ENCODE measurements around the gene DTHD1. TPM values are rescaled to one million over a fixed set of nuclear protein-coding genes. Genes with fewer than 3 reads are reported as not detected.

Gene DTHD1
- polyA plus RNA-seq, 1 donor (not counting 4 experiments of a cell fraction or from before 2014, with no cell fraction given) = not detected

DNA sequence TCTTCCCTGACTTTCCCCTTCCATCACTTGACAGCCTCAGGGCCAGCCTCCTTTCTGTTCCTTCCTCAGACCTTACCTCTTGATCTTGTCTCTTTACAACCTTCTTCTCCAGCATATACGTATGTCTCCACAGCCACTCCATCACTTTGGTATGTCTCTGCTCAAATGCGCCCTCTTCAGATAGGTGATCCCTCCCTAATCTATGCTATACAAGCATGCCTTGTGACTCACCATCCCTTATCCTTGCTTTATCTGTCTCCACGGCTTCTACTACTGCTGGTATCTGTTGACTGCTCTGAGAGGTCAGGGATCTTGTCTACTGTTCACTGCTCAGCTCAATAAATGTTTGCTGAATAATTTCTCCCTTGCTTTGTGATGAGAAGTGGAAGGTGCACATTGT, 46.1 kb upstream of the DTHD1 start:
- no peaks in the 10 kb centered on the region for H3K9me3 ChIP-seq (ENCODE audit: control insufficient read depth, low read depth, low read length)
- H3K27me3 ChIP-seq (ENCODE audit: control insufficient read depth, extremely low read depth, insufficient read depth, low read length) = no peaks in the 10 kb centered on the region
- peak; percentile 69 for DNase-seq (ENCODE audit: low read depth, low spot score)
- H2AFZ ChIP-seq (ENCODE audit: control insufficient read depth, low read length) = no peak overlapping the region
- FAIRE-seq = peak; percentile 99
- H3K4me3 ChIP-seq (ENCODE audit: control insufficient read depth in 2 of 3, extremely low read depth in 1 of 3, insufficient read depth in 2 of 3, low read depth in 1 of 3, low read length in 3 of 3) = no peak overlapping the region
- peak overlapping the region; percentile 13 for H3K27ac ChIP-seq (ENCODE audit: control insufficient read depth, insufficient read depth, low read length)
- H3K4me2 ChIP-seq (ENCODE audit: control insufficient read depth, extremely low read depth, insufficient read depth, low read depth, low read length) = peak overlapping the region; percentile 17
- peaks cover 11% of the 10 kb centered on the region for H3K4me1 ChIP-seq (ENCODE audit: control insufficient read depth, extremely low read depth, insufficient read depth, low read length)
- H3K79me2 ChIP-seq (ENCODE audit: control insufficient read depth, insufficient read depth, low read length) = peaks cover 62% of the 10 kb centered on the region
- dilution Hi-C loops (cut with MboI; ENCODE audit: extremely low pct_ligation_motif_present, low sequenced_read_pairs) = no loop called here
- H4K20me1 ChIP-seq (ENCODE audit: control insufficient read depth, extremely low read depth, insufficient read depth, low read length) = no peaks in the 10 kb centered on the region
- no peak for TF ChIP-seq EZH2 (IDR thresholded peaks at IDR 0.05; ENCODE audit: low read length)
- TF ChIP-seq, protein P1, sequence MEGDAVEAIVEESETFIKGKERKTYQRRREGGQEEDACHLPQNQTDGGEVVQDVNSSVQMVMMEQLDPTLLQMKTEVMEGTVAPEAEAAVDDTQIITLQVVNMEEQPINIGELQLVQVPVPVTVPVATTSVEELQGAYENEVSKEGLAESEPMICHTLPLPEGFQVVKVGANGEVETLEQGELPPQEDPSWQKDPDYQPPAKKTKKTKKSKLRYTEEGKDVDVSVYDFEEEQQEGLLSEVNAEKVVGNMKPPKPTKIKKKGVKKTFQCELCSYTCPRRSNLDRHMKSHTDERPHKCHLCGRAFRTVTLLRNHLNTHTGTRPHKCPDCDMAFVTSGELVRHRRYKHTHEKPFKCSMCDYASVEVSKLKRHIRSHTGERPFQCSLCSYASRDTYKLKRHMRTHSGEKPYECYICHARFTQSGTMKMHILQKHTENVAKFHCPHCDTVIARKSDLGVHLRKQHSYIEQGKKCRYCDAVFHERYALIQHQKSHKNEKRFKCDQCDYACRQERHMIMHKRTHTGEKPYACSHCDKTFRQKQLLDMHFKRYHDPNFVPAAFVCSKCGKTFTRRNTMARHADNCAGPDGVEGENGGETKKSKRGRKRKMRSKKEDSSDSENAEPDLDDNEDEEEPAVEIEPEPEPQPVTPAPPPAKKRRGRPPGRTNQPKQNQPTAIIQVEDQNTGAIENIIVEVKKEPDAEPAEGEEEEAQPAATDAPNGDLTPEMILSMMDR (optimal IDR thresholded peaks at IDR 0.05 in 1 of 3, IDR thresholded peaks at IDR 0.05 in 1 of 3, conservative IDR thresholded peaks at IDR 0.05 in 1 of 3; ENCODE audit: extremely low read depth in 1 of 3, insufficient read depth in 2 of 3, low read length in 3 of 3) = peak; percentile 41 to 78 (median 77)
- no peaks in the 10 kb centered on the region for H3K9me1 ChIP-seq (ENCODE audit: control insufficient read depth, extremely low read depth, insufficient read depth, low read length)
- no peak overlapping the region for H3K9ac ChIP-seq (ENCODE audit: control insufficient read depth, extremely low read depth, insufficient read depth, low read length)
- H3K36me3 ChIP-seq (ENCODE audit: control insufficient read depth in 2 of 2, extremely low read depth in 1 of 2, insufficient read depth in 2 of 2, low read length in 2 of 2) = peaks cover 0 to 4% of the 10 kb centered on the region in 2 experiments

DNA sequence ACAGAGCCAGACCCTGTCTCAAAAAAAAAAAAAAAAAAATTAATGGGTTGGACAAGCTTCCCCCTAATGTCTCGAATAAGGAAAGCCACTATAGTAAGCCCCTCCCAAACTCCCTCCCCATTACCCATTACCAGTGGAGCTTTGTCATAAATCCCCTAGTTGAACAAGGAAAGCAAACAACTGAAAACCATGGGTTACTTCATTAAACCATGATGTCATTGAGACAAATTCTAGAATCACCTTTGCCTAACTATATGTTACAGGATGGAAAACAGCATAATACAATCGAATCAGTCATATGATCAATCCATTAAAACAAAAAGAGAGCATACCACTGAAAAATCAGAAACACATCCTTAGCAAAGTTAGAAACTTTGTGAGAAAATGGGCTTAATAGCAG, 45.3 kb upstream of the DTHD1 start:
- no peak overlapping the region for H2AFZ ChIP-seq (ENCODE audit: control insufficient read depth, low read length)
- no peaks in the 10 kb centered on the region for H4K20me1 ChIP-seq (ENCODE audit: control insufficient read depth, extremely low read depth, insufficient read depth, low read length)
- H3K9me1 ChIP-seq (ENCODE audit: control insufficient read depth, extremely low read depth, insufficient read depth, low read length) = no peaks in the 10 kb centered on the region
- no peak overlapping the region for H3K4me3 ChIP-seq (ENCODE audit: control insufficient read depth in 2 of 3, extremely low read depth in 1 of 3, insufficient read depth in 2 of 3, low read depth in 1 of 3, low read length in 3 of 3)
- H3K36me3 ChIP-seq (ENCODE audit: control insufficient read depth in 2 of 2, extremely low read depth in 1 of 2, insufficient read depth in 2 of 2, low read length in 2 of 2) = peaks cover 0 to 4% of the 10 kb centered on the region in 2 experiments
- H3K27me3 ChIP-seq (ENCODE audit: control insufficient read depth, extremely low read depth, insufficient read depth, low read length) = no peaks in the 10 kb centered on the region
- no peak overlapping the region for H3K4me2 ChIP-seq (ENCODE audit: control insufficient read depth, extremely low read depth, insufficient read depth, low read depth, low read length)
- dilution Hi-C loops (cut with MboI; ENCODE audit: extremely low pct_ligation_motif_present, low sequenced_read_pairs) = no loop called here
- TF ChIP-seq, protein P1 (optimal IDR thresholded peaks at IDR 0.05 in 1 of 3, IDR thresholded peaks at IDR 0.05 in 1 of 3, conservative IDR thresholded peaks at IDR 0.05 in 1 of 3; ENCODE audit: extremely low read depth in 1 of 3, insufficient read depth in 2 of 3, low read length in 3 of 3) = no peak
- TF ChIP-seq EZH2 (IDR thresholded peaks at IDR 0.05; ENCODE audit: low read length) = no peak
- H3K9me3 ChIP-seq (ENCODE audit: control insufficient read depth, low read depth, low read length) = no peaks in the 10 kb centered on the region
- FAIRE-seq (no peak), DNase-seq (ENCODE audit: low read depth, low spot score) (no peak)
- no peak overlapping the region for H3K9ac ChIP-seq (ENCODE audit: control insufficient read depth, extremely low read depth, insufficient read depth, low read length)
- peaks cover 69% of the 10 kb centered on the region for H3K79me2 ChIP-seq (ENCODE audit: control insufficient read depth, insufficient read depth, low read length)
- peaks cover 11% of the 10 kb centered on the region for H3K4me1 ChIP-seq (ENCODE audit: control insufficient read depth, extremely low read depth, insufficient read depth, low read length)
- no peak overlapping the region for H3K27ac ChIP-seq (ENCODE audit: control insufficient read depth, insufficient read depth, low read length)

All from keratinocyte (primary cell).